AG10803 (cell line): ENCODE measurements around the gene FOXD4.
"Not testable (repeated sequence)": the region's sequence is repeated elsewhere in the genome, so short reads cannot be mapped to it uniquely, and the experiment has no call there.

Experiments used
- DNase-seq: peaks from one replicate; pipeline ENCODE4 v3.0.0; 2010; ENCODE audit warnings: low read depth
- H3K4me3 ChIP-seq: 2 replicates; pipeline ENCODE4 v1.5.1; 2011; ENCODE audit warnings: mild to moderate bottlenecking, low read length, control low read depth

Gene FOXD4

GRCh38 chr9:94992-95391, 23.2 kb downstream of the FOXD4 start:
- not testable (repeated sequence) for H3K4me3 ChIP-seq, DNase-seq

- DNase-seq, H3K4me3 ChIP-seq: not testable (repeated sequence)
Observed at GRCh38 chr9:94323-94722, 23.9 kb downstream of the FOXD4 start.

GRCh38 chr9:93909-94308, 24.3 kb downstream of the FOXD4 start:
- not testable (repeated sequence) for H3K4me3 ChIP-seq, DNase-seq

GRCh38 chr9:90851-91250, 27.4 kb downstream of the FOXD4 start:
- not testable (repeated sequence) for H3K4me3 ChIP-seq, DNase-seq

- H3K4me3 ChIP-seq, DNase-seq: not testable (repeated sequence)
Observed at GRCh38 chr9:88396-89037, 29.7 kb downstream of the FOXD4 start.

GRCh38 chr9:87860-88259, 30.4 kb downstream of the FOXD4 start:
- H3K4me3 ChIP-seq, DNase-seq: not testable (repeated sequence)

GRCh38 chr9:87105-87504, 31.1 kb downstream of the FOXD4 start:
- not testable (repeated sequence) for H3K4me3 ChIP-seq, DNase-seq

GRCh38 chr9:86697-87096, 31.5 kb downstream of the FOXD4 start:
- not testable (repeated sequence) for H3K4me3 ChIP-seq, DNase-seq

- H3K4me3 ChIP-seq, DNase-seq: not testable (repeated sequence)
Observed at GRCh38 chr9:82932-83689, 35.1 kb downstream of the FOXD4 start.

- DNase-seq, H3K4me3 ChIP-seq: not testable (repeated sequence)
Observed at GRCh38 chr9:78333-78732, 39.9 kb downstream of the FOXD4 start.

GRCh38 chr9:76389-76788, 41.8 kb downstream of the FOXD4 start:
- H3K4me3 ChIP-seq, DNase-seq: not testable (repeated sequence)

- H3K4me3 ChIP-seq, result peak overlapping the region; percentile 43; the same call in 1 of the 2 replicates
- not testable (repeated sequence) for DNase-seq
Observed at GRCh38 chr9:73900-74525, 44.2 kb downstream of the FOXD4 start.

GRCh38 chr9:73076-73899, 44.9 kb downstream of the FOXD4 start:
- DNase-seq, result peak; percentile 12
- H3K4me3 ChIP-seq, result peak overlapping the region; percentile 43
